BE2C (cell line): ENCODE measurements around the gene CENPW.

Experiments used
- DNase-seq: peaks from one replicate; pipeline ENCODE4 v3.0.0-alpha.2; 2020
- H3K27me3 ChIP-seq: fragments of 250-450 bp; sonication (Bioruptor Pico); 2 replicates; pipeline ENCODE4 v1.5.1; 2020; ENCODE audit warnings: mild to moderate bottlenecking
- H3K36me3 ChIP-seq: fragments of 250-450 bp; sonication (Bioruptor Pico); 2 replicates; pipeline ENCODE4 v1.5.1; 2020; ENCODE audit warnings: mild to moderate bottlenecking
- H3K4me1 ChIP-seq: fragments of 250-450 bp; sonication (Bioruptor Pico); 2 replicates; pipeline ENCODE4 v1.5.1; 2020
- H3K4me3 ChIP-seq: 2 replicates; pipeline ENCODE4 v1.5.1; 2011; ENCODE audit warnings: low read depth, low read length
- H3K9me3 ChIP-seq: fragments of 250-450 bp; sonication (Bioruptor Pico); 2 replicates; pipeline ENCODE4 v1.5.1; 2020
- CTCF ChIP-seq: IDR thresholded peaks from 2 replicates; pipeline ENCODE4 v1.5.1; 2012; ENCODE audit warnings: mild to moderate bottlenecking, low read depth, low read length

Gene CENPW

GRCh38 chr6:126359936-126360537, 20.1 kb downstream of the CENPW start:
- Histone ChIP-seq H3K36me3 (no peaks in the 10 kb centered on the region), H3K4me1 (no peaks in the 10 kb centered on the region), H3K27me3 (no peaks in the 10 kb centered on the region), H3K9me3 (no peaks in the 10 kb centered on the region), H3K4me3 (no peak overlapping the region)
- no peak for TF ChIP-seq CTCF
- no peak for DNase-seq

GRCh38 chr6:126361832-126362440, 22.0 kb downstream of the CENPW start:
- no peak for DNase-seq

GRCh38 chr6:126367849-126368248, 27.9 kb downstream of the CENPW start:
- no peak for DNase-seq
- H3K9me3 ChIP-seq, result no peaks in the 10 kb centered on the region

More at GRCh38 chr6:126361832-126362440, 22.0 kb downstream of the CENPW start:
- Histone ChIP-seq H3K4me3 (no peak overlapping the region), H3K27me3 (no peaks in the 10 kb centered on the region), H3K9me3 (no peaks in the 10 kb centered on the region), H3K4me1 (no peaks in the 10 kb centered on the region), H3K36me3 (no peaks in the 10 kb centered on the region)
- no peak for TF ChIP-seq CTCF

GRCh38 chr6:126372626-126373025, 32.7 kb downstream of the CENPW start:
- Histone ChIP-seq H3K4me3 (no peak overlapping the region), H3K9me3 (no peaks in the 10 kb centered on the region), H3K36me3 (no peaks in the 10 kb centered on the region), H3K4me1 (no peaks in the 10 kb centered on the region), H3K27me3 (no peaks in the 10 kb centered on the region)
- no peak for TF ChIP-seq CTCF
- DNase-seq, result no peak

More at GRCh38 chr6:126367849-126368248, 27.9 kb downstream of the CENPW start:
- Histone ChIP-seq H3K4me3 (no peak overlapping the region), H3K4me1 (no peaks in the 10 kb centered on the region), H3K36me3 (no peaks in the 10 kb centered on the region), H3K27me3 (no peaks in the 10 kb centered on the region)
- no peak for TF ChIP-seq CTCF

GRCh38 chr6:126373344-126373743, 33.4 kb downstream of the CENPW start:
- Histone ChIP-seq H3K27me3 (no peaks in the 10 kb centered on the region), H3K36me3 (no peaks in the 10 kb centered on the region), H3K4me1 (no peaks in the 10 kb centered on the region), H3K4me3 (no peak overlapping the region), H3K9me3 (no peaks in the 10 kb centered on the region)
- no peak for TF ChIP-seq CTCF
- no peak for DNase-seq

- H3K9me3 ChIP-seq, result no peaks in the 10 kb centered on the region
- H3K36me3 ChIP-seq, result no peaks in the 10 kb centered on the region
- no peaks in the 10 kb centered on the region for H3K4me1 ChIP-seq
- no peak for DNase-seq
- H3K27me3 ChIP-seq, result no peaks in the 10 kb centered on the region
- TF ChIP-seq CTCF, result no peak
- H3K4me3 ChIP-seq, result no peak overlapping the region
Observed at GRCh38 chr6:126374372-126374771, 34.5 kb downstream of the CENPW start.
